Tibial nerve (tissue), 4 donors: ENCODE data around the gene MSS51.

Experiments used
- EP300 ChIP-seq, 2 donors: sonication (generic); formaldehyde crosslinking; IDR thresholded peaks; one replicate each; pipeline ENCODE4 v1.6.1; 2017; ENCODE audit warnings: antibody characterized with exemption in 2 of 2, mild to moderate bottlenecking in 1 of 2
- POLR2A ChIP-seq, 2 donors: fragments of 450-650 bp; IDR thresholded peaks; one replicate each; pipeline ENCODE4 v1.6.1; 2017; ENCODE audit warnings: antibody characterized with exemption in 2 of 2, mild to moderate bottlenecking in 2 of 2, moderate library complexity in 2 of 2
- TF ChIP-seq, protein P1 (sequence below), 5 experiments: fragments of 200-600 bp in 3 of 5; fragments of 450-650 bp in 2 of 5; sonication (generic) in 3 of 5; IDR thresholded peaks; one replicate each; pipeline ENCODE4 v1.5.1; 2016 to 2019; ENCODE audit warnings: antibody characterized with exemption in 5 of 5, mild to moderate bottlenecking in 3 of 5, moderate library complexity in 2 of 5

DNA sequence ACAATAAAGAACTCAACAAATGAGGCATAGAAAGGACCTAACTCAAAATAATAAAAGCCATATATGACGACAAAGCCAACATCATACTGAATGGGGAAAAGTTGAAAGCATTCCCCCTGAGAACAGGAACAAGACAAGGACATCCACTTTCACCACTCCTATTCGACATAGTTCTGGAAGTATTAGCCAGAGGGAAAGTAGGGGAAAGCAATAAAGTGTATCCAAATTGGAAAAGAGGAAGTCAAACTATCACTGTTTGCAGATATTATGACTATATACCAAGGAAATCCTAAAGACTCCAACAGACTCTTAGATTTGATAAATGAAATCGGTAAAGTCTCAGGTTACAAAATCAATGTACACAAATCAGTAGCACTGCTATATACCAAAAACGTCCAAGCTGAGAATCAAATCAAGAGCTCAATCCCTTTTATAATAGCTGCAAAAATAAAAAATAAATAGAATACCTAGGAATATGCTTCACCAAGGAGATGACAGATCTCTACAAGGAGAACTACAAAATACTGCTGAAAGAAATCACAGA, 24.3 kb downstream of the MSS51 start:
- no peak for TF ChIP-seq POLR2A (IDR thresholded peaks at IDR 0.05)
- TF ChIP-seq, protein P1, sequence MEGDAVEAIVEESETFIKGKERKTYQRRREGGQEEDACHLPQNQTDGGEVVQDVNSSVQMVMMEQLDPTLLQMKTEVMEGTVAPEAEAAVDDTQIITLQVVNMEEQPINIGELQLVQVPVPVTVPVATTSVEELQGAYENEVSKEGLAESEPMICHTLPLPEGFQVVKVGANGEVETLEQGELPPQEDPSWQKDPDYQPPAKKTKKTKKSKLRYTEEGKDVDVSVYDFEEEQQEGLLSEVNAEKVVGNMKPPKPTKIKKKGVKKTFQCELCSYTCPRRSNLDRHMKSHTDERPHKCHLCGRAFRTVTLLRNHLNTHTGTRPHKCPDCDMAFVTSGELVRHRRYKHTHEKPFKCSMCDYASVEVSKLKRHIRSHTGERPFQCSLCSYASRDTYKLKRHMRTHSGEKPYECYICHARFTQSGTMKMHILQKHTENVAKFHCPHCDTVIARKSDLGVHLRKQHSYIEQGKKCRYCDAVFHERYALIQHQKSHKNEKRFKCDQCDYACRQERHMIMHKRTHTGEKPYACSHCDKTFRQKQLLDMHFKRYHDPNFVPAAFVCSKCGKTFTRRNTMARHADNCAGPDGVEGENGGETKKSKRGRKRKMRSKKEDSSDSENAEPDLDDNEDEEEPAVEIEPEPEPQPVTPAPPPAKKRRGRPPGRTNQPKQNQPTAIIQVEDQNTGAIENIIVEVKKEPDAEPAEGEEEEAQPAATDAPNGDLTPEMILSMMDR (IDR thresholded peaks at IDR 0.05) = no peak
- TF ChIP-seq EP300 (IDR thresholded peaks at IDR 0.05) = no peak
